Endothelial cell of umbilical vein (primary cell): ENCODE measurements around the gene RAB40B. TPM values are rescaled to one million over a fixed set of nuclear protein-coding genes. Genes with fewer than 3 reads are reported as not detected.

Experiments used
- BruUV-seq: library from RNA; stranded (reverse); fragments of 400-500 nt; replicated peaks from 2 replicates; lab custom pipeline; 2021; lab: Mats Ljungman, UMichigan
- CTCF ChIA-PET: fragments of 300-600, 350-600 bp; sonication (Branson Sonifier 250); formaldehyde crosslinking; loops from one replicate; lab custom pipeline; 2021; ENCODE audit warnings: antibody characterized with exemption, inconsistent platforms; lab: Charles Lee
- POLR2A ChIA-PET: fragments of 300-600, 350-600 bp; sonication (Branson Sonifier 250); formaldehyde crosslinking; loops from one replicate; lab custom pipeline; 2021; ENCODE audit warnings: antibody characterized with exemption, inconsistent platforms; lab: Charles Lee
- DNase-seq: peaks from one replicate; pipeline ENCODE4 v3.0.0-alpha.2; 2011; ENCODE audit warnings: low read depth, low spot score
- FAIRE-seq: peaks from 2 replicates; lab custom pipeline; 2011; peaks lifted over from hg19 to GRCh38; lab: Jason Lieb, UNC
- H2AFZ ChIP-seq: 2 replicates; pipeline ENCODE4 v1.6.0; 2012; ENCODE audit warnings: low read depth, low read length, control low read depth, inconsistent platforms
- H3K27ac ChIP-seq: 2 replicates; pipeline ENCODE4 v1.5.1; 2011; ENCODE audit warnings: low read depth, mild to moderate bottlenecking, control low read depth, low read length, moderate library complexity; ENCODE audit not compliant: insufficient read depth
- H3K27me3 ChIP-seq, 2 experiments: 2 replicates each; pipeline versions ENCODE4 v1.6.0 to v1.6.1; 2011; ENCODE audit warnings: low read length in 2 of 2, mixed read lengths in 1 of 2; ENCODE audit not compliant: control insufficient read depth in 2 of 2, insufficient read depth in 2 of 2
- H3K36me3 ChIP-seq, 2 experiments: 2 replicates in 1 of 2; 3 replicates in 1 of 2; pipeline ENCODE4 v1.5.1; 2011; ENCODE audit warnings: low read length in 2 of 2, mild to moderate bottlenecking in 1 of 2, moderate library complexity in 1 of 2; ENCODE audit not compliant: control insufficient read depth in 2 of 2, insufficient read depth in 2 of 2; ENCODE audit errors: extremely low read depth in 1 of 2
- H3K4me1 ChIP-seq: 3 replicates; pipeline ENCODE4 v1.5.1; 2011; ENCODE audit warnings: mild to moderate bottlenecking, low read length; ENCODE audit not compliant: control insufficient read depth, insufficient read depth; ENCODE audit errors: extremely low read depth
- H3K4me2 ChIP-seq: 2 replicates; pipeline ENCODE4 v1.6.1; 2011; ENCODE audit warnings: low read length, control low read depth, mixed read lengths; ENCODE audit not compliant: insufficient read depth
- H3K4me3 ChIP-seq, 3 experiments: fragments of 200-600 bp in 1 of 3; sonication (generic), shearing (Covaris generic) in 1 of 3; replicated peaks in 1 of 3; 2 replicates each; pipeline ENCODE4 v1.5.1; 2011 to 2016; ENCODE audit warnings: control low read depth in 3 of 3, low read length in 3 of 3, mild to moderate bottlenecking in 2 of 3, inconsistent platforms in 1 of 3, low read depth in 1 of 3, moderate library complexity in 1 of 3; ENCODE audit not compliant: insufficient read depth in 1 of 3
- H3K79me2 ChIP-seq: 2 replicates; pipeline ENCODE4 v1.6.0; 2012; ENCODE audit warnings: low read length, inconsistent platforms; ENCODE audit not compliant: control insufficient read depth, insufficient read depth
- H3K9ac ChIP-seq: replicated peaks from 2 replicates; pipeline ENCODE3; 2011; ENCODE audit warnings: low read length, control low read depth; ENCODE audit not compliant: insufficient read depth; ENCODE audit errors: extremely low read depth
- H3K9me1 ChIP-seq: replicated peaks from 3 replicates; pipeline ENCODE4 v1.6.0; 2011; ENCODE audit warnings: mild to moderate bottlenecking, low read length; ENCODE audit not compliant: control insufficient read depth, insufficient read depth; ENCODE audit errors: extremely low read depth
- H3K9me3 ChIP-seq: replicated peaks from 2 replicates; pipeline ENCODE4 v1.5.1; 2012; ENCODE audit warnings: low read length, inconsistent platforms; ENCODE audit not compliant: control insufficient read depth, insufficient read depth
- H4K20me1 ChIP-seq: replicated peaks from 2 replicates; pipeline ENCODE3; 2011; ENCODE audit warnings: mild to moderate bottlenecking, low read length; ENCODE audit not compliant: control insufficient read depth, insufficient read depth; ENCODE audit errors: extremely low read depth
- EZH2 ChIP-seq: IDR thresholded peaks from 2 replicates; pipeline ENCODE4 v1.6.1; 2012; ENCODE audit warnings: borderline replicate concordance, low read depth, mild to moderate bottlenecking, moderate library complexity, low read length, inconsistent platforms; ENCODE audit not compliant: severe bottlenecking
- FOS ChIP-seq: IDR thresholded peaks from 2 replicates; pipeline ENCODE4 v1.6.1; 2011; ENCODE audit warnings: mild to moderate bottlenecking, low read length, moderate library complexity, borderline replicate concordance; ENCODE audit not compliant: insufficient read depth
- GATA2 ChIP-seq: IDR thresholded peaks from 2 replicates; pipeline ENCODE4 v1.7.0; 2011; ENCODE audit warnings: low read depth, mild to moderate bottlenecking, moderate library complexity, mixed read lengths, low read length; ENCODE audit not compliant: insufficient read length, insufficient read depth
- JUN ChIP-seq: IDR thresholded peaks from 2 replicates; pipeline ENCODE4 v1.6.1; 2011; ENCODE audit warnings: borderline replicate concordance, low read depth; ENCODE audit not compliant: insufficient read length, insufficient read depth
- MYC ChIP-seq: IDR thresholded peaks from one replicate; pipeline ENCODE4 v1.6.1; 2011; ENCODE audit warnings: mild to moderate bottlenecking, low read depth, low read length
- POLR2A ChIP-seq: IDR thresholded peaks from 2 replicates; pipeline ENCODE4 v1.6.1; 2012; ENCODE audit warnings: low read depth, mild to moderate bottlenecking, control low read depth, low read length
- POLR2AphosphoS5 ChIP-seq: IDR thresholded peaks from 2 replicates; pipeline ENCODE4 v1.6.1; 2012; ENCODE audit warnings: low read depth, mild to moderate bottlenecking, control low read depth, low read length, moderate library complexity; ENCODE audit not compliant: insufficient read depth
- dilution Hi-C: fragments of 300-500 bp; cut with MboI; formaldehyde crosslinking; loops from one replicate; pipeline ENCODE4 v1.15.0; 2019; ENCODE audit warnings: low sequenced_read_pairs; ENCODE audit not compliant: extremely low pct_ligation_motif_present
- intact Hi-C: fragments of 100-400 bp; cut with micrococcal nuclease; formaldehyde crosslinking; loops from one replicate; pipeline ENCODE4 v1.10.0; 2022
- polyA plus RNA-seq, 4 experiments: library from polyadenylated mRNA; depleted of rRNA in 3 of 4; stranded (reverse) in 3 of 4; unstranded in 1 of 4; fragments of >200 nt; gene quantifications; 2 replicates each; pipeline versions ENCODE4 v1.2.1 to v1.2.3, GENCODE V29; 2011 to 2012; ENCODE audit warnings: missing spikeins in 1 of 4
- total RNA-seq: library from RNA; stranded (reverse); gene quantifications from 2 replicates; pipeline ENCODE4 v1.2.3, GENCODE V29; 2021
- TF ChIP-seq, protein P1 (sequence below): IDR thresholded peaks from 2 replicates; pipeline ENCODE4 v1.6.1; 2011; ENCODE audit not compliant: insufficient read depth, insufficient read length
- TF ChIP-seq, protein P2 (sequence below), 2 donors: IDR thresholded peaks; 1 replicate in 1 of 2; 2 replicates in 1 of 2; pipeline ENCODE4 v1.5.1; 2011; ENCODE audit warnings: low read length in 2 of 2, mild to moderate bottlenecking in 2 of 2, moderate library complexity in 2 of 2, control low read depth in 1 of 2, inconsistent platforms in 1 of 2, low read depth in 1 of 2; ENCODE audit not compliant: insufficient read depth in 1 of 2; ENCODE audit errors: extremely low read depth in 1 of 2

The RAB40B gene
- total and polyA plus RNA-seq, 2 donors (not counting 3 experiments of a cell fraction or from before 2014, with no cell fraction given) = 5.5 to 9.3 TPM

DNA sequence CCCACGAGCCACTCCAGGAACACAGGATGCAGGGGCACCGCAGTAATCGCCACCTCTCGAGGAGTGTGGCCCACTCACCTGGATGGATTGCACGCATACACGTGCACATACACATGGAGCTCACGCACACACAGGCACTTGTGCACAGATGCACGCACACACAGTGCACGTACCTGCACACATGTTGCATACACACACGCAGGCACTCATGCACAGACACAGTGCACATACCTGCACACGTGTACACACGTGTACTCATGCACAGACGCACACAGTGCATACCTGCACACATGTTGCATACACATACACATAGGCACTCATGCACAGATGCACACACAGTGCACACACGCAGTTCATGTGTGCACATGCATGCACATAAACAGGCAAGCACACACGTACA lies 38.6 kb downstream of the RAB40B start:
- ChIA-PET CTCF (no interaction called here), POLR2A (no interaction called here)
- H3K36me3 ChIP-seq = no peaks in the 10 kb centered on the region
- H3K27ac ChIP-seq = no peak overlapping the region
- H3K4me3 ChIP-seq = no peak overlapping the region
- intact Hi-C loops (no loop called here), dilution Hi-C loops (no loop called here)
- no peaks in the 10 kb centered on the region for H3K79me2 ChIP-seq
- BruUV-seq = no TSS peak
- FAIRE-seq (no peak), DNase-seq (no peak)
- H3K4me2 ChIP-seq = no peak overlapping the region
- no peaks in the 10 kb centered on the region for H3K4me1 ChIP-seq
- no peaks in the 10 kb centered on the region for H3K9me3 ChIP-seq
- H3K9me1 ChIP-seq = no peaks in the 10 kb centered on the region
- H4K20me1 ChIP-seq = no peaks in the 10 kb centered on the region
- TF ChIP-seq FOS (no peak), EZH2 (no peak), POLR2AphosphoS5 (no peak), MYC (no peak), POLR2A (no peak), GATA2 (no peak), JUN (no peak)
- TF ChIP-seq, protein P1, sequence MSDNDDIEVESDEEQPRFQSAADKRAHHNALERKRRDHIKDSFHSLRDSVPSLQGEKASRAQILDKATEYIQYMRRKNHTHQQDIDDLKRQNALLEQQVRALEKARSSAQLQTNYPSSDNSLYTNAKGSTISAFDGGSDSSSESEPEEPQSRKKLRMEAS = no peak
- TF ChIP-seq, protein P2, sequence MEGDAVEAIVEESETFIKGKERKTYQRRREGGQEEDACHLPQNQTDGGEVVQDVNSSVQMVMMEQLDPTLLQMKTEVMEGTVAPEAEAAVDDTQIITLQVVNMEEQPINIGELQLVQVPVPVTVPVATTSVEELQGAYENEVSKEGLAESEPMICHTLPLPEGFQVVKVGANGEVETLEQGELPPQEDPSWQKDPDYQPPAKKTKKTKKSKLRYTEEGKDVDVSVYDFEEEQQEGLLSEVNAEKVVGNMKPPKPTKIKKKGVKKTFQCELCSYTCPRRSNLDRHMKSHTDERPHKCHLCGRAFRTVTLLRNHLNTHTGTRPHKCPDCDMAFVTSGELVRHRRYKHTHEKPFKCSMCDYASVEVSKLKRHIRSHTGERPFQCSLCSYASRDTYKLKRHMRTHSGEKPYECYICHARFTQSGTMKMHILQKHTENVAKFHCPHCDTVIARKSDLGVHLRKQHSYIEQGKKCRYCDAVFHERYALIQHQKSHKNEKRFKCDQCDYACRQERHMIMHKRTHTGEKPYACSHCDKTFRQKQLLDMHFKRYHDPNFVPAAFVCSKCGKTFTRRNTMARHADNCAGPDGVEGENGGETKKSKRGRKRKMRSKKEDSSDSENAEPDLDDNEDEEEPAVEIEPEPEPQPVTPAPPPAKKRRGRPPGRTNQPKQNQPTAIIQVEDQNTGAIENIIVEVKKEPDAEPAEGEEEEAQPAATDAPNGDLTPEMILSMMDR (IDR thresholded peaks at IDR 0.05; ENCODE audit: extremely low read depth in 1 of 2, insufficient read depth in 1 of 2, low read depth in 1 of 2, low read length in 2 of 2) = no peak
- no peak overlapping the region for H3K9ac ChIP-seq
- H3K27me3 ChIP-seq = no peaks in the 10 kb centered on the region
- H2AFZ ChIP-seq = no peak overlapping the region
